GM19372 (cell line): ENCODE results near the gene MAOB.

Experiments used
- ATAC-seq: cut with Tn5 transposase; IDR thresholded peaks from one replicate; pipeline ENCODE4 v1.9.1; 2021; ENCODE audit warnings: mild to moderate bottlenecking, low read depth, moderate library complexity; ENCODE audit not compliant: unreplicated experiment

MAOB gene

GRCh38 chrX:43718956-43719355 is 163.3 kb downstream of the MAOB start:
- ATAC-seq, result no peak

- ATAC-seq, result no peak
Measured at GRCh38 chrX:43718546-43718945, 163.7 kb downstream of the MAOB start.

- ATAC-seq, result no peak
Measured at GRCh38 chrX:43718081-43718480, 164.2 kb downstream of the MAOB start.

GRCh38 chrX:43717161-43717560 is 165.1 kb downstream of the MAOB start:
- no peak for ATAC-seq

- ATAC-seq, result no peak
Measured at GRCh38 chrX:43716696-43717095, 165.6 kb downstream of the MAOB start.
